T-cell (primary cell): ENCODE data around the gene ACTN1. TPM values are rescaled to one million over a fixed set of nuclear protein-coding genes. Genes with fewer than 3 reads are reported as not detected.

Experiments
- ATAC-seq, 4 experiments: fragments of 200-7000 bp in 3 of 4; fragments of 150-1000 bp in 1 of 4; cut with Tn5 transposase; replicated peaks in 1 of 4; 1 replicate in 3 of 4; 2 replicates in 1 of 4; pipeline ENCODE4 v1.10.0; 2021; ENCODE audit warnings: moderate library complexity in 3 of 4, mild to moderate bottlenecking in 2 of 4, moderate number of reproducible peaks in 1 of 4
- CTCF ChIA-PET, 2 donors: fragments of 300-600 bp; sonication (Branson Sonifier 250); formaldehyde crosslinking; loops; one replicate each; lab custom pipeline; 2022; ENCODE audit warnings: antibody characterized with exemption in 2 of 2; lab: Charles Lee
- POLR2A ChIA-PET, 2 donors: fragments of 300-600 bp; sonication (Branson Sonifier 250); formaldehyde crosslinking; loops; one replicate each; lab custom pipeline; 2022; ENCODE audit warnings: antibody characterized with exemption in 2 of 2; lab: Charles Lee
- DNase-seq, 35 experiments: peaks; one replicate each; pipeline versions ENCODE4 v3.0.0 to v3.0.0-alpha.2; 2013 to 2023
- H3K27ac ChIP-seq: one replicate; pipeline ENCODE4 v1.5.1; 2013; ENCODE audit warnings: low read length
- H3K27me3 ChIP-seq, 2 experiments: replicated peaks in 1 of 2; 1 replicate in 1 of 2; 2 replicates in 1 of 2; pipeline versions ENCODE4 v1.6.1 to v1.7.0; 2013; ENCODE audit warnings: low read length in 1 of 2, mixed read lengths in 1 of 2; ENCODE audit not compliant: control insufficient read depth in 2 of 2, insufficient read depth in 2 of 2; ENCODE audit errors: extremely low read depth in 1 of 2
- H3K36me3 ChIP-seq, 2 donors: 1 replicate in 1 of 2; 2 replicates in 1 of 2; pipeline versions ENCODE4 v1.6.1 to v1.7.0; 2013; ENCODE audit warnings: low read length in 1 of 2; ENCODE audit not compliant: control insufficient read depth in 2 of 2, insufficient read depth in 1 of 2; ENCODE audit errors: extremely low read depth in 1 of 2
- H3K4me1 ChIP-seq, 2 experiments: 1 replicate in 1 of 2; 2 replicates in 1 of 2; pipeline versions ENCODE4 v1.6.1 to v1.7.0; 2013; ENCODE audit warnings: low read length in 2 of 2, mixed read lengths in 1 of 2; ENCODE audit not compliant: insufficient read depth in 2 of 2, control insufficient read depth in 1 of 2; ENCODE audit errors: extremely low read depth in 1 of 2
- H3K4me3 ChIP-seq, 2 donors: 1 replicate in 1 of 2; 2 replicates in 1 of 2; pipeline versions ENCODE4 v1.5.1 to v1.7.0; 2013; ENCODE audit warnings: mild to moderate bottlenecking in 2 of 2, low read length in 1 of 2, moderate library complexity in 1 of 2; ENCODE audit not compliant: control insufficient read depth in 1 of 2; ENCODE audit errors: extremely low read depth in 1 of 2
- H3K9me3 ChIP-seq: 2 replicates; pipeline ENCODE4 v1.7.0; 2013
- H3K27ac Mint-ChIP-seq, 2 donors: one replicate each; pipeline ENCODE4 v1.8.0; 2020 to 2021; ENCODE audit warnings: mild to moderate bottlenecking in 2 of 2, mixed read lengths in 2 of 2
- H3K27me3 Mint-ChIP-seq, 2 donors: one replicate each; pipeline ENCODE4 v1.8.0; 2021 to 2022; ENCODE audit warnings: mixed read lengths in 2 of 2
- H3K36me3 Mint-ChIP-seq: one replicate; pipeline ENCODE4 v1.8.0; 2021; ENCODE audit warnings: mixed read lengths
- H3K4me1 Mint-ChIP-seq, 3 donors: one replicate each; pipeline ENCODE4 v1.8.0; 2020 to 2022; ENCODE audit warnings: mixed read lengths in 3 of 3, mild to moderate bottlenecking in 1 of 3
- H3K4me3 Mint-ChIP-seq, 3 donors: one replicate each; pipeline ENCODE4 v1.8.0; 2020 to 2022; ENCODE audit warnings: mild to moderate bottlenecking in 3 of 3, mixed read lengths in 3 of 3, moderate library complexity in 3 of 3
- H3K9me3 Mint-ChIP-seq, 3 donors: one replicate each; pipeline ENCODE4 v1.8.0; 2020 to 2022; ENCODE audit warnings: mixed read lengths in 3 of 3
- WGBS: methylation state at CpG from one replicate; pipeline ENCODE4 v1.1.5; 2013; ENCODE audit warnings: missing lambda C conversion rate; ENCODE audit not compliant: insufficient coverage; 5-methylcytosine and 5-hydroxymethylcytosine counted together
- total RNA-seq, 35 experiments: library from RNA in 6 of 35; stranded (reverse) in 6 of 35; fragments of 120-200 nt in 1 of 35; gene quantifications; one replicate each; pipeline versions ENCODE4 v1.2.1 to v1.2.4 and lab custom pipeline; 2013 to 2026

ACTN1 gene
- total RNA-seq, 5 donors from 2014 or later (not counting 1 experiment from before 2014, with no cell fraction given), result 84.8 to 219 (median 122) TPM

DNA sequence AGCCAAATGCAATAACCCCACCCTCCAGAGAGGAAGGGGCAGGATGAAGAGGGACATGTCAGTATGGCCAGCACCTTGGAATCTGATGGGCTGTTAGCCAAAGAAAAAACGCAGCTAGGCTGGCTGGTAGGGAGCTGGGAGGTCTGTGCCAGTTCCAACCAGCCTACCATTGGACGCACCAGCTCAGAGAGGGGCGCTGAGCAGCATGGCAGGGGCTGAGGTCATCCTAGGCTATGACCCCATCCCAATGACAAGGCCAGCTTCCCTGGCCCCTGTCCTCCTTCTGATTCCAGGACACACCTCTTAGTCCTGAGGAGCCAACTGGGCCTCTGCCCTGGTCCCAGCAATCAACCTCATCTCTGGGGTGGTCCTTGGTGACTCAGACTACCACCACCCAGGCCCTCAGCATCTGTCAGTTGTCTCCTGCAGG, 12.2 kb downstream of the ACTN1 start:
- POLR2A ChIA-PET, result no interaction called here
- CTCF ChIA-PET, result interaction anchor here in 1 of 2 donors (0.6 kb wide), 1 partner anchor 16 kb away, joined by 3 read pairs; no protein-coding TSS in a partner anchor
- H3K27me3 ChIP-seq, result peaks cover 0 to 4% of the 10 kb centered on the region in 2 experiments
- no peaks in the 10 kb centered on the region for H3K27me3 Mint-ChIP-seq
- WGBS, result 83% methylated on average over 1 of the region's 3 CpGs
- H3K4me3 ChIP-seq, result peak overlapping the region in 1 of 2 donors; percentile 5
- ATAC-seq (no peak), DNase-seq (no peak)
- peaks cover 97 to 99% (median 97%) of the 10 kb centered on the region in 3 donors for H3K4me1 Mint-ChIP-seq
- H3K36me3 Mint-ChIP-seq, result peaks cover 6% of the 10 kb centered on the region
- peak overlapping the region; percentile 99 for H3K27ac Mint-ChIP-seq
- H3K4me1 ChIP-seq, result peaks cover 82 to 98% of the 10 kb centered on the region in 2 experiments
- H3K27ac ChIP-seq, result peak overlapping the region; percentile 84
- peaks cover under 1 to 4% of the 10 kb centered on the region in 2 donors for H3K36me3 ChIP-seq
- H3K4me3 Mint-ChIP-seq, result peak overlapping the region in 1 of 3 donors; percentile 84
- H3K9me3 ChIP-seq, result no peaks in the 10 kb centered on the region
- H3K9me3 Mint-ChIP-seq, result no peaks in the 10 kb centered on the region

DNA sequence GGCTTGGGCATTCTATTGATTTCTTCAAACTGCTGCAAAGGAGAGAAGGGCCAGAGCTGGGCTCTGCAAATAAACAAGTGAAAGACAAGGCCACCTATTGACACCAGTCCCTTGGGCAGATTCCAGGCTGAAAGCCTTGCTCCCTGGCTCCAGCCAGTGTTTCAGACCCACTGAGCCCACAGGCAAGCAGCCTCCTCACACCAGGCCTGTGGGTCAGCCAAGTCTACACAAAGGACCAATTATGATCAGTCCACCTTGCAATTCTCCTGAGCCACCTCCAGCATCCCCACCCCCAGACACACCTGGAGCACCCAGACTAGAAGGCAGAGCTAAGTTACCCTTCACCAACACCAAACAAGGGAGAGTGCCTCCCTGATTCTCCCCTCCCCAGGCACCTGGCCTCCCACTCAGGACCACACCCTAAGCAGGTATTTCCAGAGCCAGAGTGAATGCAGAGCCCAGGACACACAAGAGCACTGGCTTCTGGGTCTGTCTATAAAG, 13.8 kb downstream of the ACTN1 start:
- Histone ChIP-seq H3K9me3 (no peaks in the 10 kb centered on the region), H3K4me1 (peaks cover 67 to 94% of the 10 kb centered on the region in 2 experiments), H3K4me3 (no peak overlapping the region), H3K27me3 (peaks cover 0 to 4% of the 10 kb centered on the region in 2 experiments), H3K27ac (peak overlapping the region; percentile 17), H3K36me3 (peaks cover 4% of the 10 kb centered on the region in 2 donors)
- Mint-ChIP-seq H3K4me3 (peak overlapping the region in 2 of 3 donors; percentile 15 to 84), H3K27ac (peak overlapping the region; percentile 82 to 99), H3K4me1 (peaks cover 93 to 97% (median 96%) of the 10 kb centered on the region in 3 donors), H3K36me3 (peaks cover 9% of the 10 kb centered on the region), H3K9me3 (no peaks in the 10 kb centered on the region), H3K27me3 (no peaks in the 10 kb centered on the region)
- DNase-seq (no peak), ATAC-seq (no peak)
- ChIA-PET POLR2A (no interaction called here), CTCF (interaction anchor here in 1 of 2 donors (0.9 kb wide), 1 partner anchor 16 kb away, joined by 3 read pairs; no protein-coding TSS in a partner anchor)

GRCh38 chr14:68964300-68965093, 14.6 kb downstream of the ACTN1 start:
- ChIA-PET POLR2A (no interaction called here), CTCF (interaction anchor here in 1 of 2 donors (0.9 kb wide), 1 partner anchor 16 kb away, joined by 3 read pairs; no protein-coding TSS in a partner anchor)
- DNase-seq, result no peak

GRCh38 chr14:68962681-68963080, 16.4 kb downstream of the ACTN1 start:
- Mint-ChIP-seq H3K27ac (peak overlapping the region; percentile 61 to 85), H3K4me3 (peak overlapping the region in 1 of 3 donors; percentile 84), H3K9me3 (no peaks in the 10 kb centered on the region), H3K27me3 (no peaks in the 10 kb centered on the region), H3K36me3 (peaks cover 9% of the 10 kb centered on the region), H3K4me1 (peaks cover 90 to 97% (median 93%) of the 10 kb centered on the region in 3 donors)
- ChIA-PET CTCF (no interaction called here), POLR2A (no interaction called here)
- no CpG with 5 or more reads among the region's 3 CpGs for WGBS
- Histone ChIP-seq H3K27ac (no peak overlapping the region), H3K4me1 (peaks cover 60 to 81% of the 10 kb centered on the region in 2 experiments), H3K36me3 (peaks cover 4% of the 10 kb centered on the region in 2 donors), H3K27me3 (peaks cover 0 to 4% of the 10 kb centered on the region in 2 experiments), H3K9me3 (no peaks in the 10 kb centered on the region), H3K4me3 (no peak overlapping the region)
- DNase-seq (no peak), ATAC-seq (no peak)

More at GRCh38 chr14:68964300-68965093, 14.6 kb downstream of the ACTN1 start:
- 78% methylated on average over 7 of the region's 12 CpGs for WGBS
- H3K9me3 ChIP-seq, result no peaks in the 10 kb centered on the region
- ATAC-seq, result no peak
- Mint-ChIP-seq H3K4me3 (peak overlapping the region in 1 of 3 donors; percentile 84), H3K36me3 (peaks cover 9% of the 10 kb centered on the region), H3K27ac (peak overlapping the region in 1 of 2 donors; percentile 99), H3K27me3 (no peaks in the 10 kb centered on the region), H3K4me1 (peaks cover 92 to 97% (median 94%) of the 10 kb centered on the region in 3 donors), H3K9me3 (no peaks in the 10 kb centered on the region)
- peaks cover 4% of the 10 kb centered on the region in 2 donors for H3K36me3 ChIP-seq
- no peak overlapping the region for H3K27ac ChIP-seq
- peaks cover 65 to 86% of the 10 kb centered on the region in 2 experiments for H3K4me1 ChIP-seq
- no peak overlapping the region for H3K4me3 ChIP-seq
- H3K27me3 ChIP-seq, result peaks cover 0 to 4% of the 10 kb centered on the region in 2 experiments

- POLR2A ChIA-PET, result no interaction called here
- H3K4me3 Mint-ChIP-seq, result peak overlapping the region in 1 of 3 donors; percentile 84
- H3K27me3 ChIP-seq, result peaks cover 0 to 4% of the 10 kb centered on the region in 2 experiments
- peaks cover 90 to 96% (median 93%) of the 10 kb centered on the region in 3 donors for H3K4me1 Mint-ChIP-seq
- H3K27ac ChIP-seq, result no peak overlapping the region
- DNase-seq, result no peak
- no peak for ATAC-seq
- no peaks in the 10 kb centered on the region for H3K9me3 Mint-ChIP-seq
- CTCF ChIA-PET, result no interaction called here
- WGBS, result 90% methylated on average over 15 of the region's 16 CpGs
- peaks cover 9% of the 10 kb centered on the region for H3K36me3 Mint-ChIP-seq
- no peak overlapping the region for H3K4me3 ChIP-seq
- H3K36me3 ChIP-seq, result peaks cover 4% of the 10 kb centered on the region in 2 donors
- peak overlapping the region; percentile 61 to 85 for H3K27ac Mint-ChIP-seq
- H3K27me3 Mint-ChIP-seq, result no peaks in the 10 kb centered on the region
- H3K4me1 ChIP-seq, result peaks cover 59 to 81% of the 10 kb centered on the region in 2 experiments
- no peaks in the 10 kb centered on the region for H3K9me3 ChIP-seq
These were observed 17.1 kb downstream of the ACTN1 start for GRCh38 chr14:68961781-68962584.

DNA sequence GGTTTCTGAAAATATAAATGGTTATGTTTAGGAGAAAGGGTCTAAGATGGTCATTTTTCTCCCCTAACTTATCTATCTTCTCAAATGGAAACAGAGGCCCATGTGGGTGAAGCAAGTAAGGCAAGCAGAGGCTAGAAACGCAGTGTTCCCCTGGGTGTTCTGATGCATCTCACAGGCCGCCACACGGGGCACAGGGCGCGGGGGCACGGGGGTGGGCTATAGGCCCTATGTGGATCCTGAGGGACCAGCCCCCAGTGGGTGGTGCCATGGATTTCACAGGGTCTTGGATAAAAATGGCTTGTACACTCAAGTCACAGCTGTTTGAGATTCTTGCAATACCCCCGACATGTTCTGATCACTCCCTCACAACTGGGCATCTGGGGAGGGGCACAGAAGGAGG, 17.7 kb downstream of the ACTN1 start:
- WGBS, result 90% methylated on average over 4 of the region's 7 CpGs
- H3K4me3 Mint-ChIP-seq, result peak overlapping the region in 1 of 3 donors; percentile 84

More for the DNA sequence above, 17.7 kb downstream of the ACTN1 start:
- H3K36me3 Mint-ChIP-seq, result peaks cover 14% of the 10 kb centered on the region
- H3K4me3 ChIP-seq, result no peak overlapping the region
- no peak overlapping the region for H3K27ac ChIP-seq
- no peaks in the 10 kb centered on the region for H3K27me3 Mint-ChIP-seq
- H3K27me3 ChIP-seq, result peaks cover 0 to 4% of the 10 kb centered on the region in 2 experiments
- H3K27ac Mint-ChIP-seq, result peak overlapping the region in 1 of 2 donors; percentile 73
- H3K4me1 ChIP-seq, result peaks cover 59 to 81% of the 10 kb centered on the region in 2 experiments
- peaks cover 4% of the 10 kb centered on the region in 2 donors for H3K36me3 ChIP-seq
- ATAC-seq (no peak), DNase-seq (no peak)
- no peaks in the 10 kb centered on the region for H3K9me3 ChIP-seq
- ChIA-PET CTCF (no interaction called here), POLR2A (no interaction called here)
- H3K9me3 Mint-ChIP-seq, result no peaks in the 10 kb centered on the region
- H3K4me1 Mint-ChIP-seq, result peaks cover 91 to 96% (median 93%) of the 10 kb centered on the region in 3 donors
